Heart left ventricle (tissue), 16 donors: ENCODE results near the gene NPTX1. TPM values are rescaled to one million over a fixed set of nuclear protein-coding genes. Genes with fewer than 3 reads are reported as not detected.

Experiments
- ATAC-seq, 4 donors: fragments of 200-7000 bp; cut with Tn5 transposase; one replicate each; pipeline ENCODE4 v1.9.1; 2020 to 2022; ENCODE audit warnings: moderate library complexity in 4 of 4, mild to moderate bottlenecking in 3 of 4, moderate number of reproducible peaks in 1 of 4
- DNase-seq, 5 donors: peaks; one replicate each; pipeline ENCODE4 v3.0.0-alpha.2; 2020
- H3K27ac ChIP-seq, 12 donors: fragments of 200-600 bp; sonication (generic) in 4 of 12; one replicate each; pipeline versions ENCODE4 v1.5.0 to v1.8.0; 2016 to 2022; ENCODE audit warnings: mild to moderate bottlenecking in 2 of 12
- H3K27me3 ChIP-seq, 9 donors: fragments of 200-600 bp; sonication (generic) in 2 of 9; one replicate each; pipeline versions ENCODE4 v1.5.1 to v1.8.0; 2016 to 2022; ENCODE audit warnings: mild to moderate bottlenecking in 3 of 9
- H3K36me3 ChIP-seq, 9 donors: fragments of 200-600 bp; sonication (generic) in 2 of 9; one replicate each; pipeline versions ENCODE4 v1.5.0 to v1.8.0; 2018 to 2022; ENCODE audit warnings: mild to moderate bottlenecking in 2 of 9
- H3K4me1 ChIP-seq, 12 donors: fragments of 200-600 bp; sonication (generic) in 4 of 12; one replicate each; pipeline versions ENCODE4 v1.5.0 to v1.8.0; 2016 to 2022; ENCODE audit warnings: mild to moderate bottlenecking in 3 of 12
- H3K4me3 ChIP-seq, 12 donors: fragments of 200-600 bp; sonication (generic) in 4 of 12; one replicate each; pipeline versions ENCODE4 v1.5.0 to v1.8.0; 2017 to 2022; ENCODE audit warnings: mild to moderate bottlenecking in 9 of 12, moderate library complexity in 4 of 12
- H3K9me3 ChIP-seq, 12 donors: fragments of 200-600 bp; sonication (generic) in 4 of 12; one replicate each; pipeline versions ENCODE4 v1.5.0 to v1.8.0; 2016 to 2022; ENCODE audit warnings: mild to moderate bottlenecking in 1 of 12
- POLR2A ChIP-seq, 2 donors: fragments of 450-650 bp; IDR thresholded peaks; one replicate each; pipeline ENCODE4 v1.6.1; 2017; ENCODE audit warnings: antibody characterized with exemption in 2 of 2, mild to moderate bottlenecking in 2 of 2, moderate library complexity in 2 of 2
- WGBS, 4 donors: extraction: QIAGEN DNeasy Blood & Tissue Kit in 2 of 4; methylation state at CpG; one replicate each; pipeline versions ENCODE4 v1.1.5 to v1.1.7; 2013 to 2018; 5-methylcytosine and 5-hydroxymethylcytosine counted together
- intact Hi-C, 10 donors: fragments of 100-400 bp; cut with DNase I; formaldehyde crosslinking; loops; one replicate each; pipeline versions ENCODE4 v1.11.1 to v1.14.2; 2022
- polyA plus RNA-seq, 2 donors: library from polyadenylated mRNA; stranded (reverse); fragments of 200-250 nt; gene quantifications; one replicate each; pipeline ENCODE4 v1.2.3, GENCODE V29; 2013
- total RNA-seq, 9 donors: library from RNA; depleted of rRNA in 2 of 9; stranded (reverse); fragments of >200 nt in 2 of 9; fragmentation: NEBNext Ultra II Directional in 3 of 9; extraction: Animal tissue kit (Norgen Biotek cat#: 25700) in 3 of 9; gene quantifications; one replicate each; pipeline versions ENCODE4 v1.1.0 to v1.2.4, GENCODE V29; 2016 to 2023
- TF ChIP-seq, protein P1 (sequence below), 12 donors: fragments of 200-600 bp; sonication (generic) in 4 of 12; IDR thresholded peaks; one replicate each; pipeline versions ENCODE4 v1.5.0 to v1.8.0; 2018 to 2022; ENCODE audit warnings: antibody characterized with exemption in 12 of 12, mild to moderate bottlenecking in 5 of 12
- donor health status: ischemic (EF 13 %, LVEDD 7.1; RV severe dilation, severe dysfunction).
- donor health status: healthy with polysubstance abuse.
- donor health status: DM: no; HTN: yes; CAD: no.
- donor health status: DM: no; HTN: no; CAD: no.
- donor health status: ischemic (EF 25% LVEDD 6.9; RV normal size, moderate dysfunction).
- donor health status: ischemic (EF 25% LVEDD 5.7; RV mildly dilated, moderate dysfunction).
- donor health status: healthy.
- donor health status: DM: yes; HTN: yes; CAD: no.
- donor health status: ischemic (EF 35%, LVEDD 5.7; RV mildly dilated, moderate dysfunction).
- donor health status: nonischemic (EF 11% LVEDD 7.7; RV severe dilation, severe dysfunction).
- donor health status: DM: yes; HTN: yes; CAD: no.
- donor health status: PGD.
- donor health status: ischemic (EF 29% LVEDD 5.4; RV normal size, mild dysfunction).
- donor health status: nonischemic (EF 23%, LVEDD 6.1; RV moderate dilation, normal function).

The NPTX1 gene
- total and polyA plus RNA-seq, 11 donors = 0.01 to 0.58 (median 0.09) TPM; not detected in 7

DNA sequence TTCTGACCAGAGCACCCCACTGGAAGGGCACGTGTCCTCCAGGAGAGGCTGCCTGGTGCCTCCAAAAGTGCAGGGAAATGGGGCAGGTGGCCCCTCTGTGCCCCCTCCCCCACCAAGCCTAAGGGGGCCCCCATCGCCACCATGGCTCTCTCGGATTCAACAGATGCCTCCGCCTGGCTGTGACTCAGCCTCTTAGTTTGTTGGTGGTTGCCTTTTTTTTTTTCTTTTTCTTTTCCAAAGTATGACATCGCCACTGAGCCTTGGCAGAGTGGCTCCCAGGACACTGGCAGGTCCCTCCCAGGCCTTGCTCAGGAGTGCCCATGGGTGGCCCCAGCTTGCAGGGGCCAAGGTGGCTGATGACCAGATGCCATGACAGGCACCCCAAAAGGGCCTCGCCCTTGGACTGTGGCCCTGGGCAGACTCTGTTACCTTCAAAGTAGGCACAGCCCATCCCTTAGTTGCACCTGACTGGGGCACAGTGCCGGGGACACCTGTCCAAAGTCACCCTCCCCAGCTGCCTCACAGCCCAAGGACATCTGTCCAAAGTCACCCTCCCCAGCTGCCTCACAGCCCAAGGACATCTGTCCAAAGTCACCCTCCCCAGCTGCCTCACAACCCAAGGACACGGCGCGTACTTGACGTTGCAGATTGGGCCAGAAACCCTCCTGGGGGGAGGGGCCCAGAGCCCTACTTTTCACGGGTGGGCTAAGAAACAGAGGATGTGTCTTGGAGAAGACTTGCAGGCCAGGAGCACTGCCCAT lies 29.6 kb downstream of the NPTX1 start:
- intact Hi-C loops = no loop called here
- no peaks in the 10 kb centered on the region for H3K4me1 ChIP-seq
- H3K36me3 ChIP-seq = no peaks in the 10 kb centered on the region
- ATAC-seq (no peak), DNase-seq (no peak)
- no peak overlapping the region for H3K27ac ChIP-seq
- no peak overlapping the region for H3K4me3 ChIP-seq
- H3K9me3 ChIP-seq = no peaks in the 10 kb centered on the region
- H3K27me3 ChIP-seq = peaks cover 0 to 4% (median 0%) of the 10 kb centered on the region in 9 donors
- 73 to 90% (median 78%) methylated on average over 11 to 12 of the region's 12 CpGs for WGBS, 4 donors
- TF ChIP-seq POLR2A (IDR thresholded peaks at IDR 0.05) = no peak
- TF ChIP-seq, protein P1, sequence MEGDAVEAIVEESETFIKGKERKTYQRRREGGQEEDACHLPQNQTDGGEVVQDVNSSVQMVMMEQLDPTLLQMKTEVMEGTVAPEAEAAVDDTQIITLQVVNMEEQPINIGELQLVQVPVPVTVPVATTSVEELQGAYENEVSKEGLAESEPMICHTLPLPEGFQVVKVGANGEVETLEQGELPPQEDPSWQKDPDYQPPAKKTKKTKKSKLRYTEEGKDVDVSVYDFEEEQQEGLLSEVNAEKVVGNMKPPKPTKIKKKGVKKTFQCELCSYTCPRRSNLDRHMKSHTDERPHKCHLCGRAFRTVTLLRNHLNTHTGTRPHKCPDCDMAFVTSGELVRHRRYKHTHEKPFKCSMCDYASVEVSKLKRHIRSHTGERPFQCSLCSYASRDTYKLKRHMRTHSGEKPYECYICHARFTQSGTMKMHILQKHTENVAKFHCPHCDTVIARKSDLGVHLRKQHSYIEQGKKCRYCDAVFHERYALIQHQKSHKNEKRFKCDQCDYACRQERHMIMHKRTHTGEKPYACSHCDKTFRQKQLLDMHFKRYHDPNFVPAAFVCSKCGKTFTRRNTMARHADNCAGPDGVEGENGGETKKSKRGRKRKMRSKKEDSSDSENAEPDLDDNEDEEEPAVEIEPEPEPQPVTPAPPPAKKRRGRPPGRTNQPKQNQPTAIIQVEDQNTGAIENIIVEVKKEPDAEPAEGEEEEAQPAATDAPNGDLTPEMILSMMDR (IDR thresholded peaks at IDR 0.05) = no peak

DNA sequence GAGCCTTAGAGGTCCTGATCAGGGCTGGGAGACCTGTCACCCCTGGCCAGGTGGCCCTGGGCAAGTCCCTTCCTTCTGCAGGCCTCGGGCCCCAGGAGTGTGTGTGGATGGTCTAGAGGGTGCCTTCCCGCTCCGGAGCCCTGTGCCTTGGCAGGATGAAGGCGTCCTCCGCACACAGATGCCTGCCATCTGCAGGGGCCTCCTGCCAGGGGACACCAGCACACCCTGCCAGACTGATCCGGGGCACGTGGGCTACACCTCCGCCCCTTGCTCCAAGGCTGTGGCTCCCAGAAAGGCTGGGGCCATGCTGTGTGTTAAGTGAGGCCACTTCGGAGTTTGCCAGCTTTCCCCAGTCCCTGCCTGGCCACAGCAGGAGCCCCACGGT lies 30.7 kb downstream of the NPTX1 start:
- TF ChIP-seq, protein P1 (IDR thresholded peaks at IDR 0.05) = no peak
- no peak for TF ChIP-seq POLR2A (IDR thresholded peaks at IDR 0.05)
- DNase-seq (no peak), ATAC-seq (no peak)
- WGBS, 4 donors = 75 to 81% (median 80%) methylated on average over 2 to 10 of the region's 10 CpGs
- Histone ChIP-seq H3K27me3 (peaks cover 0 to 4% (median 0%) of the 10 kb centered on the region in 9 donors), H3K4me3 (no peak overlapping the region), H3K4me1 (no peaks in the 10 kb centered on the region), H3K27ac (no peak overlapping the region), H3K9me3 (no peaks in the 10 kb centered on the region), H3K36me3 (no peaks in the 10 kb centered on the region)
- intact Hi-C loops = no loop called here

DNA sequence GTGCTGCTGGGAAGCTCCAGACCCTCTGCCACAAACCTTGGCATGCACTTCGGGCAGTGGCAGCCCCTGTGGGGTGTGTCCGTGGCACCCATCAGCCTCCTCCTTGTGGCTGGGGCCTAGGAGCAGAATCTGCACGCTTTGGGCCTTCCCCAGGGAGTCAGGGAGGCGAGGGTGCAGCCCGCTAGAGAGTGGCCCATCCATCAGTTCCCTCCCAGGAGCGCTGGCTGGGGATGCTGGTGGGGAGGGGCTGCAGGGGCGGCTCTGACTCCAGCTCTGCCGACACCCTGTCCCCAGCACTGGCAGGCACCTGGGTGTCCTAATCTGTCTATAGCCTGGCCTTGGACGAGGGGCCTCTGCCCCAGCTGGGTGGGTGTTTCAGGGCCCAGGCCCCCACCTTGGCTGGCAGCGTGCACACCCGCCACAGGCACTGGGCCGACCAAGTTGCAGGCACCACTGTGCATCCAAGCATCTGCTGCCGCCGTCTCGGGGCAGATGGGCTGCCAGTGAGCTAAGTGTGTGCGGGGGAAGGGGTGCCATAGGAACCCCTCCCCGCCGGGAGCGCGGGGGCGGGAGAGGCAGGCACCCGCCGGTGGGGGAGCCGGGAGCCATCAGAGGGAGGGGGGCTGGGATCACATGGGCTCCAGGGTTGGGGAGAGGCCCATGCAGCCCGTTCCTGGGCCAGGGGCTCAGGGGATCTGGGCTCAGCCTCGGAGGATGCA lies 31.2 kb downstream of the NPTX1 start:
- 53 to 65% (median 58%) methylated on average over 6 to 26 of the region's 26 CpGs for WGBS, 4 donors
- H3K9me3 ChIP-seq = no peaks in the 10 kb centered on the region
- no peak for TF ChIP-seq POLR2A (IDR thresholded peaks at IDR 0.05)
- TF ChIP-seq, protein P1 (IDR thresholded peaks at IDR 0.05) = no peak
- H3K4me1 ChIP-seq = no peaks in the 10 kb centered on the region
- peaks cover 0 to 4% (median 0%) of the 10 kb centered on the region in 9 donors for H3K27me3 ChIP-seq
- intact Hi-C loops = no loop called here
- H3K4me3 ChIP-seq = no peak overlapping the region
- no peak overlapping the region for H3K27ac ChIP-seq
- ATAC-seq = no peak
- DNase-seq = no peak
- H3K36me3 ChIP-seq = no peaks in the 10 kb centered on the region

DNA sequence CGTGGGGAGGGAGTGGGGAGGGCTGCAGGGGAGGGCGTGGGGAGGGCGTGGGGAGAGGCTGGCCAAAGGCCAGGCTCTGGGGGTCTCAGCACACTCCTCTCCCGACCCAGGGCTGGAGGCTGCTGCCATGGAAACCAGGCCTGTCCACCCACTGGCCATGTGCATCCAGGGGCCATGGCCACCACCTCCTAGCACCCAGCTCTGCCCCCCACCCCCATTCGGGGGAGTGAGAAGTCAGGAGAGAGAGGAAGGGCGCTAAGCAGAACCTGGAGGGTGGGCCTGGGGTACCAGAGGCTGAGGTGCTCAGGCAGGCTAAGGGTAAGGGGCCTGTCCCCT lies 31.8 kb downstream of the NPTX1 start:
- H3K27me3 ChIP-seq = peaks cover 0 to 4% (median 0%) of the 10 kb centered on the region in 9 donors
- WGBS, 4 donors = 37 to 61% (median 55%) methylated on average over 3 to 6 of the region's 6 CpGs
- intact Hi-C loops = no loop called here
- no peak overlapping the region for H3K27ac ChIP-seq
- H3K9me3 ChIP-seq = no peaks in the 10 kb centered on the region
- no peak overlapping the region for H3K4me3 ChIP-seq
- TF ChIP-seq POLR2A (IDR thresholded peaks at IDR 0.05) = no peak
- TF ChIP-seq, protein P1 (IDR thresholded peaks at IDR 0.05) = no peak
- no peaks in the 10 kb centered on the region for H3K4me1 ChIP-seq
- no peaks in the 10 kb centered on the region for H3K36me3 ChIP-seq
- ATAC-seq (no peak), DNase-seq (no peak)
